Esophagus muscularis mucosa (tissue), 4 donors: ENCODE data around the gene CTSV.
"Not testable (repeated sequence)": the region's sequence is repeated elsewhere in the genome, so short reads cannot be mapped to it uniquely, and the experiment has no call there.

Experiments
- CTCF ChIP-seq, 3 experiments: fragments of 200-600 bp in 2 of 3; fragments of 450-650 bp in 1 of 3; sonication (generic) in 2 of 3; IDR thresholded peaks; one replicate each; pipeline ENCODE4 v1.5.1; 2017 to 2019; ENCODE audit warnings: antibody characterized with exemption in 3 of 3, mild to moderate bottlenecking in 2 of 3, moderate library complexity in 1 of 3
- EP300 ChIP-seq: sonication (generic); formaldehyde crosslinking; IDR thresholded peaks from one replicate; pipeline ENCODE4 v1.6.1; 2017; ENCODE audit warnings: antibody characterized with exemption
- POLR2A ChIP-seq: fragments of 450-650 bp; IDR thresholded peaks from one replicate; pipeline ENCODE4 v1.6.1; 2017; ENCODE audit warnings: antibody characterized with exemption, moderate library complexity, mild to moderate bottlenecking, low read depth

GRCh38 chr9:96994531-96995016, 44.4 kb downstream of the CTSV start:
- TF ChIP-seq POLR2A; CTCF (IDR thresholded peaks at IDR 0.05); EP300: not testable (repeated sequence)
